Heart right ventricle (tissue), 16 donors: ENCODE results near the gene ADRA1B. TPM values are rescaled to one million over a fixed set of nuclear protein-coding genes. Genes with fewer than 3 reads are reported as not detected.

Experiments
- ATAC-seq, 8 donors: fragments of 200-7000 bp; cut with Tn5 transposase; one replicate each; pipeline ENCODE4 v1.9.1; 2020; ENCODE audit warnings: mild to moderate bottlenecking in 8 of 8, moderate library complexity in 8 of 8, moderate number of reproducible peaks in 1 of 8
- DNase-seq, 2 donors: peaks; one replicate each; pipeline ENCODE4 v3.0.0-alpha.2; 2020
- H3K27ac ChIP-seq, 10 donors: fragments of 200-600 bp; sonication (generic) in 2 of 10; one replicate each; pipeline versions ENCODE4 v1.5.0 to v1.8.0; 2020 to 2022; ENCODE audit warnings: mild to moderate bottlenecking in 3 of 10
- H3K27me3 ChIP-seq, 7 donors: fragments of 200-600 bp; one replicate each; pipeline ENCODE4 v1.8.0; 2021 to 2022; ENCODE audit warnings: mild to moderate bottlenecking in 2 of 7
- H3K36me3 ChIP-seq, 9 donors: fragments of 200-600 bp; sonication (generic) in 1 of 9; one replicate each; pipeline versions ENCODE4 v1.5.0 to v1.8.0; 2020 to 2022; ENCODE audit warnings: mild to moderate bottlenecking in 2 of 9
- H3K4me1 ChIP-seq, 9 donors: fragments of 200-600 bp; sonication (generic) in 1 of 9; one replicate each; pipeline versions ENCODE4 v1.5.0 to v1.8.0; 2020 to 2022; ENCODE audit warnings: mild to moderate bottlenecking in 4 of 9
- H3K4me3 ChIP-seq, 10 donors: fragments of 200-600 bp; sonication (generic) in 2 of 10; one replicate each; pipeline versions ENCODE4 v1.5.0 to v1.8.0; 2020 to 2022; ENCODE audit warnings: mild to moderate bottlenecking in 7 of 10, moderate library complexity in 2 of 10
- H3K9me3 ChIP-seq, 11 donors: fragments of 200-600 bp in 10 of 11; sonication (generic) in 2 of 11; one replicate each; pipeline versions ENCODE4 v1.5.0 to v1.8.0; 2013 to 2022; ENCODE audit warnings: mild to moderate bottlenecking in 2 of 11, control low read depth in 1 of 11, moderate library complexity in 1 of 11
- CTCF ChIP-seq, 9 donors: fragments of 200-600 bp; sonication (generic) in 2 of 9; IDR thresholded peaks; one replicate each; pipeline versions ENCODE4 v1.5.0 to v1.8.0; 2021 to 2022; ENCODE audit warnings: antibody characterized with exemption in 9 of 9, mild to moderate bottlenecking in 5 of 9, moderate library complexity in 1 of 9
- WGBS, 2 donors: extraction: QIAGEN DNeasy Blood & Tissue Kit; methylation state at CpG; one replicate each; pipeline ENCODE4 v1.1.7; 2013; ENCODE audit warnings: inconsistent platforms in 1 of 2; 5-methylcytosine and 5-hydroxymethylcytosine counted together
- intact Hi-C, 10 donors: fragments of 100-400 bp; cut with DNase I; formaldehyde crosslinking; loops; one replicate each; pipeline versions ENCODE4 v1.11.1 to v1.14.2; 2022
- polyA plus RNA-seq, 2 donors: library from polyadenylated mRNA; stranded (reverse); fragments of 200-250 nt; gene quantifications; one replicate each; pipeline ENCODE4 v1.2.3, GENCODE V29; 2013
- total RNA-seq, 10 donors: library from RNA; stranded (reverse); fragmentation: NEBNext Ultra II Directional in 3 of 10; extraction: Animal tissue kit (Norgen Biotek cat#: 25700) in 3 of 10; gene quantifications; one replicate each; pipeline versions ENCODE4 v1.2.1 to v1.2.4, GENCODE V29; 2021 to 2023
- donor health status: Arrhythmogenic right ventricular cardiomyopathy.
- donor health status: ischemic (EF 13 %, LVEDD 7.1; RV severe dilation, severe dysfunction).
- donor health status: healthy with polysubstance abuse.
- donor health status: DM: no; HTN: yes; CAD: no.
- donor health status: DM: no; HTN: no; CAD: no.
- donor health status: ischemic (EF 25% LVEDD 6.9; RV normal size, moderate dysfunction).
- donor health status: ischemic (EF 25% LVEDD 5.7; RV mildly dilated, moderate dysfunction).
- donor health status: healthy.
- donor health status: DM: yes; HTN: yes; CAD: no.
- donor health status: Ischemic cardiomyopathy.
- donor health status: ischemic (EF 35%, LVEDD 5.7; RV mildly dilated, moderate dysfunction).
- donor health status: nonischemic (EF 11% LVEDD 7.7; RV severe dilation, severe dysfunction).
- donor health status: DM: yes; HTN: yes; CAD: no.
- donor health status: PGD.
- donor health status: ischemic (EF 29% LVEDD 5.4; RV normal size, mild dysfunction).
- donor health status: nonischemic (EF 23%, LVEDD 6.1; RV moderate dilation, normal function).

Gene ADRA1B
- total and polyA plus RNA-seq, 12 donors, result 0.44 to 4.1 (median 1.8) TPM

- no peak for TF ChIP-seq CTCF (IDR thresholded peaks at IDR 0.05)
- H3K36me3 ChIP-seq, result no peaks in the 10 kb centered on the region
- no peak for ATAC-seq
Measured at GRCh38 chr5:159953609-159954008, 37.3 kb downstream of the ADRA1B start.

GRCh38 chr5:159955056-159955624 lies 38.9 kb downstream of the ADRA1B start:
- TF ChIP-seq CTCF (IDR thresholded peaks at IDR 0.05), result no peak
- Histone ChIP-seq H3K27ac (no peak overlapping the region), H3K27me3 (no peaks in the 10 kb centered on the region), H3K9me3 (no peaks in the 10 kb centered on the region), H3K4me1 (no peaks in the 10 kb centered on the region), H3K36me3 (no peaks in the 10 kb centered on the region), H3K4me3 (no peak overlapping the region)
- no peak for ATAC-seq
- no peak for DNase-seq
- WGBS, 2 donors, result 85 to 86% methylated on average over 6 of the region's 6 CpGs
- intact Hi-C loops, result no loop called here

More at GRCh38 chr5:159953609-159954008, 37.3 kb downstream of the ADRA1B start:
- no peaks in the 10 kb centered on the region for H3K9me3 ChIP-seq
- 89 to 90% methylated on average over 3 of the region's 3 CpGs for WGBS, 2 donors
- no peaks in the 10 kb centered on the region for H3K4me1 ChIP-seq
- no peaks in the 10 kb centered on the region for H3K27me3 ChIP-seq
- no peak overlapping the region for H3K4me3 ChIP-seq
- intact Hi-C loops, result no loop called here
- no peak overlapping the region for H3K27ac ChIP-seq
- no peak for DNase-seq

GRCh38 chr5:159956074-159956473 lies 39.8 kb downstream of the ADRA1B start:
- no peak for TF ChIP-seq CTCF (IDR thresholded peaks at IDR 0.05)
- ATAC-seq, result peak in 1 of 8 donors; percentile 14
- Histone ChIP-seq H3K27me3 (no peaks in the 10 kb centered on the region), H3K36me3 (no peaks in the 10 kb centered on the region), H3K9me3 (no peaks in the 10 kb centered on the region), H3K4me3 (no peak overlapping the region), H3K27ac (no peak overlapping the region), H3K4me1 (no peaks in the 10 kb centered on the region)
- DNase-seq, result no peak
- WGBS, 2 donors, result 45 to 59% methylated on average over 1 of the region's 1 CpG
- intact Hi-C loops, result no loop called here

GRCh38 chr5:159961176-159962160 lies 45.2 kb downstream of the ADRA1B start:
- intact Hi-C loops, result loop anchor here in 1 of 10 donors (10.0 kb wide), 1 partner anchor 677 kb away; no protein-coding TSS in a partner anchor
- H3K9me3 ChIP-seq, result no peaks in the 10 kb centered on the region
- 94% methylated on average over 8 of the region's 8 CpGs for WGBS, 2 donors
- ATAC-seq, result no peak
- H3K36me3 ChIP-seq, result no peaks in the 10 kb centered on the region
- no peak for DNase-seq
- H3K27me3 ChIP-seq, result peaks cover 0 to 4% (median 0%) of the 10 kb centered on the region in 7 donors
- no peak overlapping the region for H3K27ac ChIP-seq
- TF ChIP-seq CTCF (IDR thresholded peaks at IDR 0.05), result no peak
- peaks cover 0 to 3% (median 0%) of the 10 kb centered on the region in 9 donors for H3K4me1 ChIP-seq
- H3K4me3 ChIP-seq, result no peak overlapping the region
